Myometrial cell (primary cell): Measurements from ENCODE around the gene SKP1. TPM values are rescaled to one million over a fixed set of nuclear protein-coding genes. Genes with fewer than 3 reads are reported as not detected.

Source experiments
- total RNA-seq: library from RNA; depleted of rRNA; stranded (reverse); fragments of >200 nt; gene quantifications from 2 replicates; pipeline ENCODE4 v1.2.3, GENCODE V29; 2015

The SKP1 gene
- 240 and 279 TPM in 2 replicates for total RNA-seq

GRCh38 chr5:134176511-134177368 is at the start of gene SKP1:
TSS of gene SKP1 (minus strand) at chr5:134176950. CDS start at chr5:134174022, 2,928 bp downstream.

GRCh38 chr5:134225780-134226440 is 49.2 kb upstream of the SKP1 start, which contains the start of gene PPP2CA:
TSS of gene PPP2CA (minus strand) at chr5:134226073. CDS start at chr5:134225861, 212 bp downstream.

DNA sequence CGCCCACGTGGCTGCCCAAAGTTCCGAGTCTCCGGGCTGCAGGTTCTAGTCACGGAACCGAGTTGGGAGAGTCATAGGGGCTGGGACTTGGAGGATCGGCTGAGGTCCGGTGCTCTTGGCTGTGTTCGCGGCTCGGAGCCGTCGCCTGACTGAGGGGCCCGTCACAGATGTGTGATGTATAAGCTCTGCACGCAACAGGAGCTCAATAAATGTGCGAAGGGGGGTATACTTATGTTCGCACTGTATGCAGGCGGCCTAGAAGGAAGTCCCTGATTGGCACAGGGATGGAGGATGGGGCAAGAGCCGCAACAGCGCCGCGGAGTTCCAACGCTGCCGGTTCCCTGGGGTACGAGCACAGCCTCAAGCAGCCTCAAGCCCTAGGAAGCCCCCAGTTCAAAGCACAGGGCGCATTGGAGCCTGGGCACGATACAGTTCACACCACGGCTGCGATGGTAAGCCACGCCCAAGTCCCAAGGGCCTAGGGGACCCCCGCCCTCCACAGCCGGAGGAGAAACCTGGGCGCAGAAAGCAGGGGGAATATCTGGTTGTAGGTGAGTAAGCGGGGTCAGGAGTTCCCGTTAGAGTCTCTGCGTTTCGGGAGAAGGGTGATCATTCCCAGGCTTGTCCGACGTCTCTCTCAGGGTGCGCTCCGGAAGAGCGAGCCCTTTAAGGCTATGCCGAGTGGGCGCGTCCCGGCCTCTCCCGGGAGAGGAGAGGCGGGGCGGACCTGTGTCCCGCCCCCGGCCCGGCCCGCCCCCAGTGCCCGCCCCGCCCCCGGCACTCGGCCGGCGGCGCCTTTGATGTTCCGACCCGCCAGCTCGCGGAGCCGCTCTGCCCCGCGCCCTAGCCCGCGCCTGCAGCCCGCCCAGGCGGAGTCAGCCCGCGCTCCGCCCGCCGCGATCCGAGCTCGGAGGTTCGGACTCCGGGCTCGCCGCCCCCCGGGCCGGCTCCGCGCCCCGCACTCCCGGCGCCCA is 62.6 kb downstream of the SKP1 start, which contains the start of gene TCF7:
TSS of gene TCF7 (plus strand) at position 780 of the 974 bp plus-strand sequence. CDS start 226 bp downstream, outside the sequence.

Other genes starting within 250 kb of the SKP1 start
- 73.5 and 89.9 TPM in 2 replicates for gene C5orf15, start 208.3 kb downstream of the SKP1 start, total RNA-seq
- 355 and 370 TPM in 2 replicates for gene VDAC1, start 172.0 kb downstream of the SKP1 start, total RNA-seq
- gene TCF7, start 62.3 kb downstream of the SKP1 start, total RNA-seq = 2.6 and 3.0 TPM in 2 replicates
- 185 and 186 TPM in 2 replicates for gene PPP2CA, start 49.1 kb upstream of the SKP1 start, total RNA-seq
- 3.7 TPM in 1 of 2 replicates, not detected in the other for gene CDKL3, start 190.2 kb upstream of the SKP1 start, total RNA-seq
- gene UBE2B, start 194.6 kb upstream of the SKP1 start, total RNA-seq = 11.2 and 16.3 TPM in 2 replicates
- gene CDKN2AIPNL, start 234.9 kb upstream of the SKP1 start, total RNA-seq = 32.3 and 40.1 TPM in 2 replicates